ENCODE data around the gene CPD.

CPD gene

GRCh38 chr17:30382345-30382744 is 3.6 kb downstream of the CPD start:
- no peak for DNase-seq (ENCODE audit: low read depth)
- TF ChIP-seq, protein P1, sequence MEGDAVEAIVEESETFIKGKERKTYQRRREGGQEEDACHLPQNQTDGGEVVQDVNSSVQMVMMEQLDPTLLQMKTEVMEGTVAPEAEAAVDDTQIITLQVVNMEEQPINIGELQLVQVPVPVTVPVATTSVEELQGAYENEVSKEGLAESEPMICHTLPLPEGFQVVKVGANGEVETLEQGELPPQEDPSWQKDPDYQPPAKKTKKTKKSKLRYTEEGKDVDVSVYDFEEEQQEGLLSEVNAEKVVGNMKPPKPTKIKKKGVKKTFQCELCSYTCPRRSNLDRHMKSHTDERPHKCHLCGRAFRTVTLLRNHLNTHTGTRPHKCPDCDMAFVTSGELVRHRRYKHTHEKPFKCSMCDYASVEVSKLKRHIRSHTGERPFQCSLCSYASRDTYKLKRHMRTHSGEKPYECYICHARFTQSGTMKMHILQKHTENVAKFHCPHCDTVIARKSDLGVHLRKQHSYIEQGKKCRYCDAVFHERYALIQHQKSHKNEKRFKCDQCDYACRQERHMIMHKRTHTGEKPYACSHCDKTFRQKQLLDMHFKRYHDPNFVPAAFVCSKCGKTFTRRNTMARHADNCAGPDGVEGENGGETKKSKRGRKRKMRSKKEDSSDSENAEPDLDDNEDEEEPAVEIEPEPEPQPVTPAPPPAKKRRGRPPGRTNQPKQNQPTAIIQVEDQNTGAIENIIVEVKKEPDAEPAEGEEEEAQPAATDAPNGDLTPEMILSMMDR (conservative IDR thresholded peaks at IDR 0.05; ENCODE audit: low read length), result no peak
- no peak overlapping the region for H3K4me3 ChIP-seq (ENCODE audit: low read length)

GRCh38 chr17:30388321-30389179 is 9.8 kb downstream of the CPD start:
- TF ChIP-seq, protein P1 (conservative IDR thresholded peaks at IDR 0.05; ENCODE audit: low read length), result no peak
- DNase-seq (ENCODE audit: low read depth), result no peak
- no peak overlapping the region for H3K4me3 ChIP-seq (ENCODE audit: low read length)

GRCh38 chr17:30389756-30390300 is 11.1 kb downstream of the CPD start:
- TF ChIP-seq, protein P1 (conservative IDR thresholded peaks at IDR 0.05; ENCODE audit: low read length), result no peak
- no peak overlapping the region for H3K4me3 ChIP-seq (ENCODE audit: low read length)
- peak; percentile 39 for DNase-seq (ENCODE audit: low read depth)

DNA sequence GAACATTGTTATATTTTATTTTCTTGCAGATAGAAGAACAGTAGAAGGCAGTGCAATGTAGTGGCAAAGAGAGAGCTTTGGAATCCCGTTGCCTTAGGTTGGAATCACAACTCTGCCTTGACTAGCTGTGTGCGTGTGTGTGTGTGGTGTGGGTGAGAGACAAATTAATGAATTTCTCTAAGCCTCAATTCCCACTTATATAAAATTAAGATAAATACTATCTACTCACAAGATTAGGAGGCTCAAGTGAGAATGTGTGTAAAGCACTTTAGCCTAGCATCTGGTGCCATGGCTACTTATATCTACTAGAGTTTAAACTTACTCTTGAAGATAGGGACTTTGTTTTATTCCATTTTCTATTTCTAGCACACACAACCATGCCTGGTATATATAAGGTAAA is 12.8 kb downstream of the CPD start:
- DNase-seq (ENCODE audit: low read depth), result no peak
- no peak overlapping the region for H3K4me3 ChIP-seq (ENCODE audit: low read length)
- TF ChIP-seq, protein P1 (conservative IDR thresholded peaks at IDR 0.05; ENCODE audit: low read length), result no peak

DNA sequence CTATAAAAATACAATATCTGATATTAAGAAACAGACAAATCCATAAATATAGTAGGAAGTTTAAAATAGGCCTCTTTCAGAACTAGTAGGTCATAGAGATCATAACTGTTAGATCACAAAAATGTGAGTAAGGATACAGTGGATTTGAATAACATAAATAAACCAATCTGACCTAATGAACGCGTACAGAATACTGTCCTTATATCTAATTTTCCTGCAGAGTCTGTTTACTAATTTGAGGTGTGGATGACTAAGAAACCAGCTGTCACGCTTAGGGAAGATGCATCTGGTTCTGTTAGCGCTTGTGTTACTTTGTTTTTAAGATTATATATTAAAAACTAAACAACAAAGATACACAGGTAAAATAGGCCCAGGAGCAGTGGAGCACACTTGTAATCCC is 14.8 kb downstream of the CPD start:
- no peak for DNase-seq (ENCODE audit: low read depth)
- TF ChIP-seq, protein P1 (conservative IDR thresholded peaks at IDR 0.05; ENCODE audit: low read length), result no peak

GRCh38 chr17:30393911-30394867 is 15.5 kb downstream of the CPD start:
- TF ChIP-seq, protein P1 (conservative IDR thresholded peaks at IDR 0.05; ENCODE audit: low read length), result no peak
- no peak for DNase-seq (ENCODE audit: low read depth)
- no peak overlapping the region for H3K4me3 ChIP-seq (ENCODE audit: low read length)

More for the DNA sequence above, 14.8 kb downstream of the CPD start:
- no peak overlapping the region for H3K4me3 ChIP-seq (ENCODE audit: low read length)
